NT2/D1 (cell line): ENCODE results near the gene MYBPC1.

ENCODE experiments used
- SUZ12 ChIP-seq: IDR thresholded peaks from 2 replicates; pipeline ENCODE4 v1.6.1; 2011; ENCODE audit not compliant: insufficient read length, insufficient read depth; ENCODE audit errors: extremely low read depth
- YY1 ChIP-seq: IDR thresholded peaks from 2 replicates; pipeline ENCODE4 v1.6.1; 2011; ENCODE audit not compliant: insufficient read length, insufficient read depth
- ZNF274 ChIP-seq: IDR thresholded peaks from 2 replicates; pipeline ENCODE4 v1.6.1; 2011; ENCODE audit warnings: mild to moderate bottlenecking, low read depth, low read length

DNA sequence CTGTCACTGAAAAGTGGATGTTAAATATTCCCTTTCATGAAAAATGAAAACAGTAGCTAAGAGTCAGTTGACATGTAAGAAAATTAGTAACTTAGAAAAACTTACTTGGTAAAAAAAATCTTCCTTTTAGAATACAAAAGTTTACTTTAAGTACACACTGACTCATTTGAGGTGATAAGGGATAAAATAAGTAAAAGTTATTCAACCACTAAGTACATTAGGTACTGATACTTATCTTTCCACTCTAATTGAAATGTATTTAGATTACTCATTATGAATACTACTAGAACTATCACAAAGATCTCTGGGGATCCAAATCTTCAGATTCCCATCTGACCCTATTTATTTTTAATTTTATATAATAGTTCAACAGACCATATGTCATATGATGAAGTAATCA lies 132.3 kb downstream of the MYBPC1 start:
- TF ChIP-seq YY1 (no peak), ZNF274 (no peak), SUZ12 (no peak)
